ENCODE results near the gene CDC5L.

CDC5L gene

DNA sequence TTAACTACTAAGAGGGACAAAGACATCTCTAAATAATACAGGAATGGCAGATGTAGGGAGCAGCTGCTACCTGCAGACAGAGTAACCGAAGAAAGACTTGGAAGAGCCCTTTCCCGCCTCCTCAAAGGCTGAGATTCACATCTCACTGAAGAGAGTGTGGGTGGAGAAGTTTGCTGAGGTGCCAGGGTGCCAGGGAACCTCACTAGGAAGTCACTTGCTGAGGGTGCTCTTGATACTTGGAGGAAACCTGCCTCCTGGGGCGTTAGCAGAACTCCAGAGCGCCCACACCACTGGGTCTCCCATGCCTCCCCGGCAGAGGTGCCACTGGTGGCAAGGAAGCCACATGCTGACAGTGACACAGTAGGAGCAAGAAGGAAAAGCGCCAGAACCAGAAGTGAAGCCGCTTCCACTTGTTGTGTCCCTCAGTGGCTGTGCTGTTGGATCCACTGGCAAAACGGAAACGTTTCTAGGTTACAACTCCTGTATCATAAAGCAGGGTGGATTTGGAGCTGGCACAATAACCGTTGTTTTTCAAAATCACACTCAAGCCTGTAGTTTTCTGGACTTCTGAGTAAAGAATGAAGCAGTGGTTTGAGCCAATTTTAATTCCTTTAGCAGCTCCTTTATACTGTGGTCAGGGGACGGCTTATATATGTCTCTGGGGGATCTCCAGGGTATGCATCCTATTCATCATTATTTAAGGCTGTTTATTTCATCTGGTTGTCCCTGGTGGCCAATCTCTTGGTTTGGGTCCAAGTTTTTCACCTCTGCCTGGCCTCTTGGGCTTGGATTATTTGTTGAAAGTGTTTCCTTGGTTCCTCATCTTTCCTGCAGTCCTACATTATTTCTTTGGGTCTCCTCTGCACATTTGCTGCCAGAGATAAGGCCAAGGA is 64.5 kb downstream of the CDC5L start:
- in situ Hi-C loops (cut with HindIII; ENCODE audit: low sequenced_read_pairs): no loop called here

GRCh38 chr6:44452725-44453124 is 65.2 kb downstream of the CDC5L start:
- in situ Hi-C loops (cut with HindIII; ENCODE audit: low sequenced_read_pairs): no loop called here

DNA sequence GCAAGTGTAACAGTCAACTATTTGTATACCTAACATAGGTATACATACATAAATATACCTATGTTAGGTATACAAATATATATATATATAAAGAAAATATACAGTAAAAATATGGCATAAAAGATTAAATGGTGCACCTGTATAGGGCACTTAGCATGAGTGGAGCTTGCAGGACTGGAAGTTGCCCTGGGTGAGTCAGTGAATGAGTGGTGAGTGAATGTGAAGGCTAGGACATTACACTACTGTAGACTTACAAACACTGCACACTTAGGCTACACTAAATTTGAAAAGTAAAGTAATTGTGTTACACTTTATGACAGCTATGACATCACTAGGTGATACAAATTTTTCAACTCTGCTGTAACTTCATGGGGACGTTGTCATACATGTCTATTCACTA is 65.6 kb downstream of the CDC5L start:
- in situ Hi-C loops (cut with HindIII; ENCODE audit: low sequenced_read_pairs): no loop called here

- in situ Hi-C loops (cut with HindIII; ENCODE audit: low sequenced_read_pairs): no loop called here
Observed at GRCh38 chr6:44454198-44454597, 66.7 kb downstream of the CDC5L start.

GRCh38 chr6:44456070-44456965 is 68.8 kb downstream of the CDC5L start:
- in situ Hi-C loops (cut with HindIII; ENCODE audit: low sequenced_read_pairs): no loop called here

DNA sequence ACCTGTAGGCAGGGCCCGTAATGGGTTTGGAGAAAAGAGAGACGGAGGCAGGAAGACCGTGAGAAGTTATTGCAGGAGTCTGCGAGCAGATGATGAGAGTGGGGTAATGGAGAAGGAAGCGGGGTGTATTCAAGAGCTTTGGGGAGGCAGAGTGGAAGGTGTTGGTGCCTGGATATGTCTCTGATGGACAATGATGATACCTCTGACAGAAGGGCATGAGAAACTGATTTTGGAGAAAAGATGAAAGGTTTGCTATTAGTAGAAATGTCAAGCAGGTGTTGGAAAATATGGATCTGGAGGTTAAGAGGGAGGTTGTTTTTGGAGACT is 69.4 kb downstream of the CDC5L start:
- in situ Hi-C loops (cut with HindIII; ENCODE audit: low sequenced_read_pairs): no loop called here

- in situ Hi-C loops (cut with HindIII; ENCODE audit: low sequenced_read_pairs): no loop called here
Observed at GRCh38 chr6:44457596-44457995, 70.1 kb downstream of the CDC5L start.

- in situ Hi-C loops (cut with HindIII; ENCODE audit: low sequenced_read_pairs): no loop called here
Observed at GRCh38 chr6:44458551-44458950, 71.0 kb downstream of the CDC5L start.

DNA sequence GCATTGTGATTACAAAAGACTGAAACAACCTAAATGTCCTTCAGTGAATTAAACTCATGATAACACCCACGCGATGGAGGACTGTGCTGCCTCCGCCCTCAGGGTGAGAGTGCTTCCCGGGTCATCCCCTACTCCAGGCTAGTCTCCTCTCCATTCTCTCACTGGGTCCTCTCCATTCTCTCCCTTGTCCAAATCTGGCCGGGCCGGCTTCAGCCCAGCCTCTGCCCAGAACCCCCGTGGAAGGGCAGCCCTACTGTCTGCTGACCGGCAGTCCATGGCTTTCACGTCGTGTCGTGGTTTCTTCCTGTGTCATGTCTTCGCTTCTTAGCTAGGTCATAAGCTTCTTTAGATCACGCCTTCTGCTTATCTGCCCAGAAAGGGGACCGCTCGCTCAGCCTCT is 74.8 kb downstream of the CDC5L start:
- in situ Hi-C loops (cut with HindIII; ENCODE audit: low sequenced_read_pairs): no loop called here

- in situ Hi-C loops (cut with HindIII; ENCODE audit: low sequenced_read_pairs): no loop called here
Observed at GRCh38 chr6:44462797-44463727, 75.6 kb downstream of the CDC5L start.

- in situ Hi-C loops (cut with HindIII; ENCODE audit: low sequenced_read_pairs): no loop called here
Observed at GRCh38 chr6:44463728-44464450, 76.4 kb downstream of the CDC5L start.

DNA sequence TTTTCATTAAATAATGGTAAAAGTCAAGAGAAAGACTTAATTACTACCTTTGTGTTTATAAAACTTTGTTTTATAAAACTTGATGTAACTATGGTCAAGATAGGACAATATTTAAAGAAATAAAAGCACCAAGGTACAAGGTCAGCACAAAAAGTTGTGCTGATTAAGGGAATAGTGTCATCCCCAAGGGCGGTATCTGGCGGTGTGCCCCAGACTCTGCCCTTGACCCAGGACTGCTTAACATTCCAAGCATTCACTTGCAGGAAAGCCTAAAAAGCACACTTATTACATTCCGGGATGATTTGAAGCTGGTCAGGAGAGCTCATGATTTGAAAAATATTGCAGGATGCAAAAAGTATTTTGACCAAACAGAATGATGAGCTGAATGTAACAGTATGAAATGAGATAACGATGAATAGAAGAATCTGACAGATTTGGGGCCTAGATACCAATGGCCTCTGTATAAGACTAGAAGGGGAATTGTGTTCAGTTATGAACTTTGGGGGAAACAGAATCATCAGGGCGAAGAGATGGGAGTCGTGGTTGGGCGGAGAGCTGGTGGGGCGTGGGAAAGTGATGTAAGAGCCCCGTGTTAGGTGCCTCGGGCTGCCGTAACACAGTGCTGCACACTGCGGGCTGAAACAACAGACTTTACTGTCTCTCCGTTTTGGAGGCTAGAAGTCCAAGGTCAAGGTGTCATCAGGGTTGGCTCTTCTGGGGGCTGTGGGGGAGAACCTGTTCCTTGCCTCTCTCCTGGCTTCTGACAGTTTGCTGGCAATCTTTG is 77.2 kb downstream of the CDC5L start:
- in situ Hi-C loops (cut with HindIII; ENCODE audit: low sequenced_read_pairs): no loop called here

DNA sequence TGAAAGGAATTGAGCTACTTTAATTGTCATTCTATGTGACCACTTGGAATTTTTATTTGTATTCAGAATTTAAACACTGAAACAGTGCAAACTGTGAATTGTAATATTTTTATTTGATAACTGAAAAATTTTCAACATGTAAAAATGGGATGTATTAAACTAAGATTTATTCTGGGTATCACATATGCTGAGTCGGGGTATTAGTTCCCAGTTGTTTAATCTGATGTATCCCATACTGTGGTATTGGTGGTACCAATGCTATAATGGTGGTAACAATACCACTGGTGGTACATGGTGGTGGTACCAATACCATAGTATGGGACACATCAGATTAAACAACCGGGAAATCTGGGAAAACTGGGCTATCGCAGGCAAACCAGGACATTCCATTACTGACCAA is 79.4 kb downstream of the CDC5L start:
- in situ Hi-C loops (cut with HindIII; ENCODE audit: low sequenced_read_pairs): no loop called here

- in situ Hi-C loops (cut with HindIII; ENCODE audit: low sequenced_read_pairs): no loop called here
Observed at GRCh38 chr6:44468835-44469234, 81.3 kb downstream of the CDC5L start.

DNA sequence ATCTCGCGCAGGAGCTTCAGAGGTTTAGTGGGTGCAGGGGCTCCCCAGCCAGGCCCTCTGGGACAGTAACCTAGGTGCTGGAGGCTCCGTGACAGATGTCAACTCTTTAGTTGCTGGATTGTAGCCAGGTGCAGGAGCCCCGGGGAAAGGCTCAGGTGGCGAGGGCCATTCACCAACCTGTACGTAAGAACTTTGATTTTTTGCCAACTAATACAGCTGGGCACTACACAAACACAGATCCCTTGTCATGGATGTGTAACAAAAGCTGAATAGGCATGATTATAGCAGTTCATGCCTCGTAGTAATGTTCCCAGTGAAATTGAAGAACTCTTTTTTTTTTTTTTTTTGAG is 82.6 kb downstream of the CDC5L start:
- in situ Hi-C loops (cut with HindIII; ENCODE audit: low sequenced_read_pairs): no loop called here

DNA sequence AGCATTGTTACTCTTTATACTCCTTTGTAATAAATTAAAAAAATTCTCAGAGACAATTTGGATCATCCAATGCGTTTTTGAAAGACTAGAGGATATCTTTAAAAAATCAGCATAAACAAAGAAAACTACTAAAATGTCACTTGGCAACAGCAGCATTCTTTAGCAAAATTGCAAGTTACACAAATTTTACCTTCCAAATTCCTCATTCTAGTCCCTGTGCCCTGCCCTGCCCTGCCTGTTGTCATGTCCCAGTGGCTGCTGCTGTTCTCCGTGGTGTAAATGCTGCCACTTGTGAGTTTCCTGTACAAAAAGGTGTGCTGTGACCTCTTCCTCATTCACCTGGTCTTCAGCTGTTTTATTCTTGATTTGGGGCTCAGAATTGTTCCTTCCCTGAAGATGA is 83.2 kb downstream of the CDC5L start:
- in situ Hi-C loops (cut with HindIII; ENCODE audit: low sequenced_read_pairs): no loop called here

DNA sequence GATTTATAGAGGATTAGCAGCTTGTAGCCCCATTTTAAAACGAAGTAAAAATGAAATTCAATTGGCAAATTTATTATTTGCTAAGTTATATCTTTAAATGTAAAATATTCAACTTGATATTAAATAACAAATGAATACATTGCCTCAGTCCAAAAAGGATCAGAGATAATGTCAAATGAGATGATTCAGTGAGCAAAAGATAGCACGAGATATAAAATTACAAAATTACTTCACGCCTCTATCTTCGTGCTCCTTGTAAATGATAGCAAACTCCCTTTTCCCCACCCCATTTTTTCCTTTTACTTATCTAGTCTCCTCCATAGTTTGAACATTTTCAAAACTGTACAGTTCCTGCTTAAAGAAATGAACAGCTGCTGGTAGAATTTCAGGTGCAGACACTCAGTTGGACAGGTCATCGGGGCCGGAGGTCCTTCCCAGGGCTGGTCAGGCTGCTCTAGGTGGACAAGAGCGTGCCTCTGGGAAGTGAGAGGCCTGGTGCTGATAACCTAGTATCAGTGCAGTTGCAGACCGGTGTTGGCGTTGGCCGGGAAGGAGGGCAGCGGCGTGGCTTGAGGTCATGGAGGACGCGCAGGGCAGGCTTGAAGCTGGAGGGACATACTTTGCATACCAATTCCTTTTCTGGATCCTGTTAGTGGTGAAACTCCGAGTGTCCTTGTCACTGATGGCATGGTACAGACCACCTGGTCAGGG is 83.9 kb downstream of the CDC5L start:
- in situ Hi-C loops (cut with HindIII; ENCODE audit: low sequenced_read_pairs): no loop called here

DNA sequence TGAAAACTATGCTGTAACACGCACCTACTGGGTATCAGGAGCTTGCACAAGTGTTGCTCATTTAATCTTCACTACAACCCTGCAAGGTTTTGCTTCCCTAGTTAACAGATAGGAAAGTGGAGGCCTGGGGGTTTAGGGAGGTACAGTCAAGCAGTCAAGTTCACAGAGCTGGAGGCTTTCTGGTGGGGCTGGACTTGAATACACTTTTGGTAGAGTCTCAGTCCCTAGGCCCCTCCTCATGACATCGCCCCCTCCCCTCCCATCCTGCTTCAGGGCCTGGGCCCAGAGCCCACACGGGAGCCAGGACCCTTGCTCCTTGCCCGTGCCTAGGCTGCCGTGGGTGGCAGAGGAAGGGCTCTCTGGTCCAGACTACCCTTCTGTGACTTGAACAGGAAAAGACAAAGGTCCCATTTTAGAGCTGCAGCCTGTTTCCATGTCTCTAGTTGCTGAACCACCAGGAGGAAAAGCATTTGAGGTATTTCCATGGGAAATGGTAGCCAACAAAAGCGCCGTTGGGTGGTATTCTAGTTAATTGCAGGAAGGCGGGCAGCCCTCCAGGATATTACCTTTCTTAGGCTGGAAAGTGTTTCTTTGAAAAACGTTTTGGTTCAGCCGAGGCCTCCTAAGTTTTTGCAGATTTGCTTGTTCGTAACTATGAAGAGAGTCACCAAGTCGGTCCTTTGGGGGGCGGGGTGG is 84.9 kb downstream of the CDC5L start:
- in situ Hi-C loops (cut with HindIII; ENCODE audit: low sequenced_read_pairs): no loop called here

Measured in endothelial cell of hepatic sinusoid (primary cell).